DND-41 (cell line): ENCODE measurements around the gene NPHP4.

Experiments
- EZH2 ChIP-seq: IDR thresholded peaks from 3 replicates; pipeline ENCODE4 v1.6.1; 2012; ENCODE audit warnings: borderline replicate concordance, low read depth, mild to moderate bottlenecking, moderate library complexity, low read length, inconsistent platforms; ENCODE audit not compliant: severe bottlenecking
- TF ChIP-seq, protein P1 (sequence below): IDR thresholded peaks from 2 replicates; pipeline ENCODE4 v1.5.1; 2012; ENCODE audit warnings: borderline replicate concordance, low read length, moderate library complexity, mild to moderate bottlenecking; ENCODE audit not compliant: poor library complexity, severe bottlenecking; ENCODE audit errors: extremely low read depth

- no peak for TF ChIP-seq EZH2
- TF ChIP-seq, protein P1, sequence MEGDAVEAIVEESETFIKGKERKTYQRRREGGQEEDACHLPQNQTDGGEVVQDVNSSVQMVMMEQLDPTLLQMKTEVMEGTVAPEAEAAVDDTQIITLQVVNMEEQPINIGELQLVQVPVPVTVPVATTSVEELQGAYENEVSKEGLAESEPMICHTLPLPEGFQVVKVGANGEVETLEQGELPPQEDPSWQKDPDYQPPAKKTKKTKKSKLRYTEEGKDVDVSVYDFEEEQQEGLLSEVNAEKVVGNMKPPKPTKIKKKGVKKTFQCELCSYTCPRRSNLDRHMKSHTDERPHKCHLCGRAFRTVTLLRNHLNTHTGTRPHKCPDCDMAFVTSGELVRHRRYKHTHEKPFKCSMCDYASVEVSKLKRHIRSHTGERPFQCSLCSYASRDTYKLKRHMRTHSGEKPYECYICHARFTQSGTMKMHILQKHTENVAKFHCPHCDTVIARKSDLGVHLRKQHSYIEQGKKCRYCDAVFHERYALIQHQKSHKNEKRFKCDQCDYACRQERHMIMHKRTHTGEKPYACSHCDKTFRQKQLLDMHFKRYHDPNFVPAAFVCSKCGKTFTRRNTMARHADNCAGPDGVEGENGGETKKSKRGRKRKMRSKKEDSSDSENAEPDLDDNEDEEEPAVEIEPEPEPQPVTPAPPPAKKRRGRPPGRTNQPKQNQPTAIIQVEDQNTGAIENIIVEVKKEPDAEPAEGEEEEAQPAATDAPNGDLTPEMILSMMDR, result no peak
These were observed 112.8 kb downstream of the NPHP4 start for GRCh38 chr1:5879421-5879820.
